Adrenal gland (tissue), 12 donors: ENCODE data around the gene P2RX6. TPM values are rescaled to one million over a fixed set of nuclear protein-coding genes. Genes with fewer than 3 reads are reported as not detected.

ENCODE experiments used
- DNase-seq, 7 donors: peaks; one replicate each; pipeline ENCODE4 v3.0.0-alpha.2; 2019 to 2020
- H3K27ac ChIP-seq, 5 donors: fragments of 200-600 bp; sonication (generic) in 4 of 5; 1 replicate in 3 of 5; 2 replicates in 2 of 5; pipeline versions ENCODE4 v1.5.1 to v1.8.0; 2016 to 2020; ENCODE audit warnings: mild to moderate bottlenecking in 1 of 5
- H3K27me3 ChIP-seq: fragments of 200-600 bp; 2 replicates; pipeline ENCODE4 v1.8.0; 2021
- H3K36me3 ChIP-seq, 2 donors: fragments of 200-600 bp; replicated peaks in 1 of 2; 1 replicate in 1 of 2; 2 replicates in 1 of 2; pipeline versions ENCODE4 v1.5.1 to v1.8.0; 2018 to 2022
- H3K4me1 ChIP-seq, 2 donors: fragments of 200-600 bp; replicated peaks in 1 of 2; 1 replicate in 1 of 2; 2 replicates in 1 of 2; pipeline versions ENCODE4 v1.5.1 to v1.8.0; 2018 to 2021
- H3K4me3 ChIP-seq, 4 donors: fragments of 200-600 bp; sonication (generic) in 3 of 4; one replicate each; pipeline ENCODE4 v1.5.1; 2016 to 2018
- H3K9me3 ChIP-seq, 3 donors: fragments of 200-600 bp; sonication (generic) in 1 of 3; replicated peaks in 1 of 3; 1 replicate in 2 of 3; 2 replicates in 1 of 3; pipeline versions ENCODE4 v1.5.1 to v1.8.0; 2016 to 2021
- POLR2A ChIP-seq, 2 donors: fragments of 450-650 bp; IDR thresholded peaks; one replicate each; pipeline ENCODE4 v1.6.1; 2017; ENCODE audit warnings: antibody characterized with exemption in 2 of 2, mild to moderate bottlenecking in 2 of 2, moderate library complexity in 1 of 2
- WGBS, 4 donors: extraction: QIAGEN DNeasy Blood & Tissue Kit in 2 of 4; methylation state at CpG; one replicate each; pipeline versions ENCODE4 v1.1.5 to v1.1.7; 2013 to 2017; 5-methylcytosine and 5-hydroxymethylcytosine counted together
- intact Hi-C, 2 donors: fragments of 100-400 bp; cut with DNase I; formaldehyde crosslinking; loops; one replicate each; pipeline versions ENCODE4 v1.14.1 to v1.15.0; 2022 to 2023
- polyA plus RNA-seq, 3 donors: library from polyadenylated mRNA; stranded (reverse); fragments of 200-250 nt in 2 of 3; fragments of 350-450 nt in 1 of 3; fragmentation: Illumina TruSeq in 1 of 3; extraction: RNeasy Lipid Tissue Mini Kit (QIAGEN cat#74804) in 1 of 3; gene quantifications; one replicate each; pipeline ENCODE4 v1.2.3, GENCODE V29; 2013 to 2014
- total RNA-seq, 9 donors: library from RNA; depleted of rRNA in 4 of 9; stranded (reverse); fragments of >200 nt in 4 of 9; fragments of 120-200 nt in 1 of 9; fragmentation: NEBNext Ultra II Directional in 1 of 9; extraction: Animal tissue kit (Norgen Biotek cat#: 25700) in 1 of 9; gene quantifications; one replicate each; pipeline versions ENCODE4 v1.1.0 to v1.2.4, GENCODE V29; 2013 to 2023
- TF ChIP-seq, protein P1 (sequence below), 6 experiments: fragments of 450-650 bp in 4 of 6; fragments of 200-600 bp in 2 of 6; sonication (generic) in 1 of 6; IDR thresholded peaks; 1 replicate in 5 of 6; 2 replicates in 1 of 6; pipeline versions ENCODE4 v1.5.1 to v1.8.0; 2016 to 2021; ENCODE audit warnings: antibody characterized with exemption in 6 of 6, mild to moderate bottlenecking in 2 of 6, moderate library complexity in 1 of 6
- donor health status: healthy with polysubstance abuse.
- donor health status: Bipolar disorder and iron deficiency.
- donor health status: DM: yes; HTN: yes; CAD: no.
- donor health status: DM: no; HTN: no; CAD: no.
- donor health status: DM: no; HTN: no; CAD: no.
- donor health status: DM: yes; HTN: yes; CAD: no.

The P2RX6 gene
- total and polyA plus RNA-seq, 12 donors, result 1.7 to 11.9 (median 4.4) TPM

DNA sequence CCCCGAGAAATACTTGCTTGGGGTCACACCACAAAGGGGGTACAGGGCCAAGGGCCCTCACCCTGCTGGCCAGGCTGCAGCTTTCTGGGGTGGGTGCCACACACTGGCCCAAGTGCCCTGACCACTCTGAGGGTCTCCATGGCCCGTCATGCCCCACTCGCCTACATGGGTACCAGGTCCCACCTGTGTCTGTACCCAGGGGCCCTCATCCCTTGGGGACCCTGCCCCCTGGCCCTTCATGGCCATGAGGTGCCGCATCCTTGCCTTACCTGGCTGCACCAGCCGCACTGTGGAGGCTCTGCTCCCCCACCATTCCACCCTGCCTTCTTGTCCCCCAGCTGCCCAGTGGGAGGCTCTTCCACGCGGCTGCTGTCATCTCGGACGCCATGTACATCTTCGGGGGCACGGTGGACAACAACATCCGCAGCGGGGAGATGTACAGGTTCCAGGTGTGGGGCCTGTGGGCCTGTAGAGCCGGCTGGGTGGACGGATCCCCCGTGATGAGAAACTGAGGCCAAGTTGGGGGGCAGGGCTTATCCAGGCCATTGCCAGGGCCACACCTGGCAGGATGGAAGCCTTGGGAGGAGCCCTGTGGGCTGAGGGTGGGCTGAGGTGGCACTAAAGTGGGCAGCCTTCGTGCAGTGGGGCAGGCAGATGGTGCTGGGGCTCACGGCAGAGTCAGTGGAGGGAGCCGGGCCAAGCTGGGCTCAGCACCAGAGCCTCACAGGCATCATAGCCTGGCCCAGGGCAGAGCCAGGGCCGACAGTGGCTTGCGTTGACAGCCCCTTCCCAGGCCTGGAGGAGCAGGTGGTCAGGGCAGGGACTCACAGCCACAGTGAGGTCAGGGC is 22.3 kb upstream of the P2RX6 start:
- intact Hi-C loops, result no loop called here
- H3K4me3 ChIP-seq, result no peak overlapping the region
- H3K27me3 ChIP-seq, result no peaks in the 10 kb centered on the region
- H3K9me3 ChIP-seq, result no peaks in the 10 kb centered on the region
- no peak for DNase-seq
- TF ChIP-seq, protein P1, sequence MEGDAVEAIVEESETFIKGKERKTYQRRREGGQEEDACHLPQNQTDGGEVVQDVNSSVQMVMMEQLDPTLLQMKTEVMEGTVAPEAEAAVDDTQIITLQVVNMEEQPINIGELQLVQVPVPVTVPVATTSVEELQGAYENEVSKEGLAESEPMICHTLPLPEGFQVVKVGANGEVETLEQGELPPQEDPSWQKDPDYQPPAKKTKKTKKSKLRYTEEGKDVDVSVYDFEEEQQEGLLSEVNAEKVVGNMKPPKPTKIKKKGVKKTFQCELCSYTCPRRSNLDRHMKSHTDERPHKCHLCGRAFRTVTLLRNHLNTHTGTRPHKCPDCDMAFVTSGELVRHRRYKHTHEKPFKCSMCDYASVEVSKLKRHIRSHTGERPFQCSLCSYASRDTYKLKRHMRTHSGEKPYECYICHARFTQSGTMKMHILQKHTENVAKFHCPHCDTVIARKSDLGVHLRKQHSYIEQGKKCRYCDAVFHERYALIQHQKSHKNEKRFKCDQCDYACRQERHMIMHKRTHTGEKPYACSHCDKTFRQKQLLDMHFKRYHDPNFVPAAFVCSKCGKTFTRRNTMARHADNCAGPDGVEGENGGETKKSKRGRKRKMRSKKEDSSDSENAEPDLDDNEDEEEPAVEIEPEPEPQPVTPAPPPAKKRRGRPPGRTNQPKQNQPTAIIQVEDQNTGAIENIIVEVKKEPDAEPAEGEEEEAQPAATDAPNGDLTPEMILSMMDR (IDR thresholded peaks at IDR 0.05), result no peak
- no peak for TF ChIP-seq POLR2A (IDR thresholded peaks at IDR 0.05)
- H3K36me3 ChIP-seq, result peaks cover 0 to 57% of the 10 kb centered on the region in 2 donors
- H3K4me1 ChIP-seq, result no peaks in the 10 kb centered on the region
- 86 to 91% (median 90%) methylated on average over 14 to 21 of the region's 21 CpGs for WGBS, 4 donors
- no peak overlapping the region for H3K27ac ChIP-seq

- Histone ChIP-seq H3K36me3 (peaks cover 0 to 52% of the 10 kb centered on the region in 2 donors), H3K4me3 (no peak overlapping the region), H3K9me3 (no peaks in the 10 kb centered on the region), H3K27ac (no peak overlapping the region), H3K27me3 (no peaks in the 10 kb centered on the region), H3K4me1 (no peaks in the 10 kb centered on the region)
- TF ChIP-seq, protein P1 (IDR thresholded peaks at IDR 0.05), result no peak
- TF ChIP-seq POLR2A (IDR thresholded peaks at IDR 0.05), result no peak
- intact Hi-C loops, result no loop called here
- WGBS, 4 donors, result 95 to 100% (median 97%) methylated on average over 1 to 29 of the region's 29 CpGs
- DNase-seq, result no peak
Measured at GRCh38 chr22:20993304-20994127, 21.4 kb upstream of the P2RX6 start.

GRCh38 chr22:20994128-20994901 is 20.6 kb upstream of the P2RX6 start:
- no peak overlapping the region for H3K4me3 ChIP-seq
- no peaks in the 10 kb centered on the region for H3K4me1 ChIP-seq
- 91 to 94% (median 92%) methylated on average over 10 to 30 of the region's 30 CpGs for WGBS, 4 donors
- peaks cover 0 to 60% of the 10 kb centered on the region in 2 donors for H3K36me3 ChIP-seq
- no peaks in the 10 kb centered on the region for H3K9me3 ChIP-seq
- intact Hi-C loops, result no loop called here
- no peak overlapping the region for H3K27ac ChIP-seq
- no peak for TF ChIP-seq POLR2A (IDR thresholded peaks at IDR 0.05)
- TF ChIP-seq, protein P1 (IDR thresholded peaks at IDR 0.05), result no peak
- no peak for DNase-seq
- no peaks in the 10 kb centered on the region for H3K27me3 ChIP-seq

DNA sequence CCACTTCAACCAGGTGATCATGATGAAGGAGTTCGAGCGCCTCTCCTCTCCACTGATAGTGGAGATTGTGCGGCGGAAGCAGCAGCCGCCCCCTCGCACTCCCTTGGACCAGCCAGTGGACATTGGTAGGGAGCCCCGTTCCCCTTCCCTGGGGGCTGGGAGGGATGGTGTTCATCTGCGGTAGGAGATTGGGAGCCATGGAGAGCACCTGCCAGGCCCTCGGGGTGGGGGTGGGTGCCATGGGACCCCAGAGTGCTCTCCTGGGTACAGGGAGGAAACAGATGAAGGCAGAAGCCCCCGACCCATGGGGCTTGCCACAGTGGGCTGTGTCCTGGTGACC is 20.1 kb upstream of the P2RX6 start:
- no peak for TF ChIP-seq POLR2A (IDR thresholded peaks at IDR 0.05)
- Histone ChIP-seq H3K27ac (no peak overlapping the region), H3K4me1 (peaks cover 0 to 5% of the 10 kb centered on the region in 2 donors), H3K27me3 (no peaks in the 10 kb centered on the region), H3K9me3 (no peaks in the 10 kb centered on the region), H3K4me3 (no peak overlapping the region), H3K36me3 (peaks cover 0 to 65% of the 10 kb centered on the region in 2 donors)
- no peak for DNase-seq
- intact Hi-C loops, result no loop called here
- WGBS, 4 donors, result 92 to 100% (median 94%) methylated on average over 1 to 10 of the region's 10 CpGs
